Activated naive CD4-positive, alpha-beta T cell (primary cell): ENCODE measurements around the gene RGS7.
"Not testable (repeated sequence)": the region's sequence is repeated elsewhere in the genome, so short reads cannot be mapped to it uniquely, and the experiment has no call there.

Source experiments
- DNase-seq, 4 experiments: peaks; one replicate each; lab custom pipeline; 2025; lab: John Stamatoyannopoulos, UW

RGS7 gene

GRCh38 chr1:241139047-241139446, 218.0 kb downstream of the RGS7 start:
- DNase-seq: no peak

- DNase-seq: no peak
Observed at GRCh38 chr1:241138248-241138647, 218.8 kb downstream of the RGS7 start.

- DNase-seq: no peak
Observed at GRCh38 chr1:241136389-241136788, 220.6 kb downstream of the RGS7 start.

- no peak for DNase-seq
Observed at GRCh38 chr1:241131636-241132194, 225.3 kb downstream of the RGS7 start.

- no peak for DNase-seq
Observed at GRCh38 chr1:241130881-241131280, 226.1 kb downstream of the RGS7 start.

- no peak for DNase-seq
Observed at GRCh38 chr1:241129207-241129960, 227.6 kb downstream of the RGS7 start.

GRCh38 chr1:241125286-241125685, 231.7 kb downstream of the RGS7 start:
- no peak for DNase-seq

GRCh38 chr1:241118049-241118448, 239.0 kb downstream of the RGS7 start:
- no peak for DNase-seq

- DNase-seq: no peak
Observed at GRCh38 chr1:241115784-241116183, 241.2 kb downstream of the RGS7 start.

GRCh38 chr1:241114699-241115233, 242.2 kb downstream of the RGS7 start:
- DNase-seq: no peak

- no peak for DNase-seq
Observed at GRCh38 chr1:241113557-241113956, 243.4 kb downstream of the RGS7 start.

- DNase-seq: no peak
Observed at GRCh38 chr1:241109039-241109438, 248.0 kb downstream of the RGS7 start.

GRCh38 chr1:241105147-241105546, 251.9 kb downstream of the RGS7 start:
- DNase-seq: no peak

GRCh38 chr1:241102664-241103063, 254.3 kb downstream of the RGS7 start:
- no peak for DNase-seq

- no peak for DNase-seq
Observed at GRCh38 chr1:241101622-241102021, 255.4 kb downstream of the RGS7 start.

- DNase-seq: no peak
Observed at GRCh38 chr1:241097479-241097878, 259.5 kb downstream of the RGS7 start.

GRCh38 chr1:241096982-241097381, 260.0 kb downstream of the RGS7 start:
- no peak for DNase-seq

GRCh38 chr1:241095847-241096246, 261.2 kb downstream of the RGS7 start:
- DNase-seq: no peak

GRCh38 chr1:241090798-241091197, 266.2 kb downstream of the RGS7 start:
- no peak for DNase-seq

GRCh38 chr1:241089066-241089465, 267.9 kb downstream of the RGS7 start:
- DNase-seq: not testable (repeated sequence)

- not testable (repeated sequence) for DNase-seq
Observed at GRCh38 chr1:241088075-241088474, 268.9 kb downstream of the RGS7 start.

- no peak for DNase-seq
Observed at GRCh38 chr1:241086686-241087085, 270.3 kb downstream of the RGS7 start.

GRCh38 chr1:241083285-241083684, 273.7 kb downstream of the RGS7 start:
- DNase-seq: no peak

GRCh38 chr1:241081473-241081872, 275.5 kb downstream of the RGS7 start:
- no peak for DNase-seq
